Adipocyte (in vitro differentiated cells): ENCODE results near the gene PTPN13.

Experiments used
- DNase-seq: peaks from one replicate; pipeline ENCODE4 v3.0.0-alpha.2; 2015; ENCODE audit warnings: low read depth
- H3K27me3 ChIP-seq: replicated peaks from 2 replicates; pipeline ENCODE4 v1.7.0; 2013; ENCODE audit warnings: mild to moderate bottlenecking, low read length, moderate library complexity; ENCODE audit not compliant: control insufficient read depth, insufficient read depth
- H3K36me3 ChIP-seq: 2 replicates; pipeline ENCODE4 v1.7.0; 2013; ENCODE audit warnings: low read length, mild to moderate bottlenecking, moderate library complexity; ENCODE audit not compliant: control insufficient read depth, insufficient read depth, severe bottlenecking
- H3K4me1 ChIP-seq: 2 replicates; pipeline ENCODE4 v1.7.0; 2013; ENCODE audit warnings: mild to moderate bottlenecking, low read length, moderate library complexity; ENCODE audit not compliant: control insufficient read depth, insufficient read depth
- H3K4me3 ChIP-seq: 2 replicates; pipeline ENCODE4 v1.7.0; 2013; ENCODE audit warnings: mild to moderate bottlenecking, low read length, moderate library complexity
- H3K9ac ChIP-seq: 2 replicates; pipeline ENCODE4 v1.7.0; 2013; ENCODE audit warnings: mild to moderate bottlenecking, low read length, moderate library complexity
- H3K9me3 ChIP-seq: 2 replicates; pipeline ENCODE4 v1.7.0; 2013; ENCODE audit warnings: mild to moderate bottlenecking, low read length, moderate library complexity; ENCODE audit not compliant: control insufficient read depth

The PTPN13 gene

GRCh38 chr4:86821151-86821550 is 227.0 kb downstream of the PTPN13 start:
- DNase-seq, result peak; percentile 35
- Histone ChIP-seq H3K9ac (no peak overlapping the region), H3K36me3 (no peaks in the 10 kb centered on the region), H3K4me3 (no peak overlapping the region), H3K9me3 (no peaks in the 10 kb centered on the region), H3K27me3 (no peaks in the 10 kb centered on the region), H3K4me1 (peaks cover 14% of the 10 kb centered on the region)

GRCh38 chr4:86822136-86822535 is 228.0 kb downstream of the PTPN13 start:
- Histone ChIP-seq H3K9me3 (no peaks in the 10 kb centered on the region), H3K4me3 (no peak overlapping the region), H3K4me1 (peaks cover 4% of the 10 kb centered on the region), H3K36me3 (no peaks in the 10 kb centered on the region), H3K9ac (no peak overlapping the region), H3K27me3 (no peaks in the 10 kb centered on the region)
- DNase-seq, result peak; percentile 13

GRCh38 chr4:86825511-86825910 is 231.4 kb downstream of the PTPN13 start:
- no peaks in the 10 kb centered on the region for H3K9me3 ChIP-seq
- no peaks in the 10 kb centered on the region for H3K4me1 ChIP-seq
- no peak overlapping the region for H3K9ac ChIP-seq
- DNase-seq, result no peak
- H3K36me3 ChIP-seq, result no peaks in the 10 kb centered on the region
- no peak overlapping the region for H3K4me3 ChIP-seq
- H3K27me3 ChIP-seq, result no peaks in the 10 kb centered on the region

GRCh38 chr4:86831262-86832130 is 237.4 kb downstream of the PTPN13 start:
- Histone ChIP-seq H3K9me3 (no peaks in the 10 kb centered on the region), H3K27me3 (no peaks in the 10 kb centered on the region), H3K4me3 (peak overlapping the region; percentile 0), H3K9ac (no peak overlapping the region), H3K4me1 (peaks cover 22% of the 10 kb centered on the region), H3K36me3 (no peaks in the 10 kb centered on the region)
- DNase-seq, result peak; percentile 91

GRCh38 chr4:86833615-86834014 is 239.5 kb downstream of the PTPN13 start:
- H3K4me3 ChIP-seq, result no peak overlapping the region
- H3K36me3 ChIP-seq, result no peaks in the 10 kb centered on the region
- no peak overlapping the region for H3K9ac ChIP-seq
- H3K4me1 ChIP-seq, result peaks cover 32% of the 10 kb centered on the region
- no peak for DNase-seq
- no peaks in the 10 kb centered on the region for H3K9me3 ChIP-seq
- no peaks in the 10 kb centered on the region for H3K27me3 ChIP-seq

GRCh38 chr4:86834901-86835300 is 240.8 kb downstream of the PTPN13 start:
- Histone ChIP-seq H3K9me3 (no peaks in the 10 kb centered on the region), H3K36me3 (no peaks in the 10 kb centered on the region), H3K4me1 (peaks cover 32% of the 10 kb centered on the region), H3K27me3 (no peaks in the 10 kb centered on the region), H3K9ac (no peak overlapping the region), H3K4me3 (no peak overlapping the region)
- DNase-seq, result no peak

- Histone ChIP-seq H3K9me3 (no peaks in the 10 kb centered on the region), H3K4me3 (no peak overlapping the region), H3K4me1 (peaks cover 31% of the 10 kb centered on the region), H3K27me3 (no peaks in the 10 kb centered on the region), H3K9ac (no peak overlapping the region), H3K36me3 (no peaks in the 10 kb centered on the region)
- no peak for DNase-seq
Measured at GRCh38 chr4:86835677-86836076, 241.6 kb downstream of the PTPN13 start.

GRCh38 chr4:86837691-86838503 is 243.8 kb downstream of the PTPN13 start:
- H3K27me3 ChIP-seq, result no peaks in the 10 kb centered on the region
- no peak overlapping the region for H3K9ac ChIP-seq
- peak; percentile 19 for DNase-seq
- no peak overlapping the region for H3K4me3 ChIP-seq
- no peaks in the 10 kb centered on the region for H3K36me3 ChIP-seq
- H3K4me1 ChIP-seq, result peaks cover 19% of the 10 kb centered on the region
- H3K9me3 ChIP-seq, result no peaks in the 10 kb centered on the region

GRCh38 chr4:86840858-86841257 is 246.7 kb downstream of the PTPN13 start:
- no peak overlapping the region for H3K9ac ChIP-seq
- peaks cover 9% of the 10 kb centered on the region for H3K4me1 ChIP-seq
- no peaks in the 10 kb centered on the region for H3K9me3 ChIP-seq
- H3K36me3 ChIP-seq, result no peaks in the 10 kb centered on the region
- no peaks in the 10 kb centered on the region for H3K27me3 ChIP-seq
- no peak overlapping the region for H3K4me3 ChIP-seq
- peak; percentile 12 for DNase-seq

- Histone ChIP-seq H3K4me3 (no peak overlapping the region), H3K4me1 (peaks cover 9% of the 10 kb centered on the region), H3K9ac (no peak overlapping the region), H3K36me3 (no peaks in the 10 kb centered on the region), H3K9me3 (no peaks in the 10 kb centered on the region), H3K27me3 (no peaks in the 10 kb centered on the region)
- no peak for DNase-seq
Measured at GRCh38 chr4:86841309-86841708, 247.2 kb downstream of the PTPN13 start.

GRCh38 chr4:86845593-86845992 is 251.5 kb downstream of the PTPN13 start:
- Histone ChIP-seq H3K36me3 (no peaks in the 10 kb centered on the region), H3K27me3 (no peaks in the 10 kb centered on the region), H3K4me3 (no peak overlapping the region), H3K9me3 (no peaks in the 10 kb centered on the region), H3K4me1 (peaks cover 28% of the 10 kb centered on the region), H3K9ac (no peak overlapping the region)
- DNase-seq, result no peak
